OCI-LY3 (cell line): ENCODE results near the gene CYP1A2.

Source experiments
- EZH2phosphoT487 ChIP-seq: fragments of 200-600 bp; shearing (Covaris generic); IDR thresholded peaks from 2 replicates; pipeline ENCODE4 v1.6.1; 2018; ENCODE audit warnings: antibody characterized with exemption, mixed run types, low read depth
- TF ChIP-seq, protein P1 (sequence below): fragments of 200-600, 300-600 bp; sonication (generic); IDR thresholded peaks from 2 replicates; pipeline ENCODE4 v1.5.1; 2014; ENCODE audit warnings: antibody characterized with exemption, low read length, low read depth

- TF ChIP-seq, protein P1, sequence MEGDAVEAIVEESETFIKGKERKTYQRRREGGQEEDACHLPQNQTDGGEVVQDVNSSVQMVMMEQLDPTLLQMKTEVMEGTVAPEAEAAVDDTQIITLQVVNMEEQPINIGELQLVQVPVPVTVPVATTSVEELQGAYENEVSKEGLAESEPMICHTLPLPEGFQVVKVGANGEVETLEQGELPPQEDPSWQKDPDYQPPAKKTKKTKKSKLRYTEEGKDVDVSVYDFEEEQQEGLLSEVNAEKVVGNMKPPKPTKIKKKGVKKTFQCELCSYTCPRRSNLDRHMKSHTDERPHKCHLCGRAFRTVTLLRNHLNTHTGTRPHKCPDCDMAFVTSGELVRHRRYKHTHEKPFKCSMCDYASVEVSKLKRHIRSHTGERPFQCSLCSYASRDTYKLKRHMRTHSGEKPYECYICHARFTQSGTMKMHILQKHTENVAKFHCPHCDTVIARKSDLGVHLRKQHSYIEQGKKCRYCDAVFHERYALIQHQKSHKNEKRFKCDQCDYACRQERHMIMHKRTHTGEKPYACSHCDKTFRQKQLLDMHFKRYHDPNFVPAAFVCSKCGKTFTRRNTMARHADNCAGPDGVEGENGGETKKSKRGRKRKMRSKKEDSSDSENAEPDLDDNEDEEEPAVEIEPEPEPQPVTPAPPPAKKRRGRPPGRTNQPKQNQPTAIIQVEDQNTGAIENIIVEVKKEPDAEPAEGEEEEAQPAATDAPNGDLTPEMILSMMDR: no peak
- TF ChIP-seq EZH2phosphoT487: no peak
Observed at GRCh38 chr15:74752531-74752930, 3.9 kb downstream of the CYP1A2 start.
